ENCODE measurements around the gene SEPTIN1.

SEPTIN1 gene

DNA sequence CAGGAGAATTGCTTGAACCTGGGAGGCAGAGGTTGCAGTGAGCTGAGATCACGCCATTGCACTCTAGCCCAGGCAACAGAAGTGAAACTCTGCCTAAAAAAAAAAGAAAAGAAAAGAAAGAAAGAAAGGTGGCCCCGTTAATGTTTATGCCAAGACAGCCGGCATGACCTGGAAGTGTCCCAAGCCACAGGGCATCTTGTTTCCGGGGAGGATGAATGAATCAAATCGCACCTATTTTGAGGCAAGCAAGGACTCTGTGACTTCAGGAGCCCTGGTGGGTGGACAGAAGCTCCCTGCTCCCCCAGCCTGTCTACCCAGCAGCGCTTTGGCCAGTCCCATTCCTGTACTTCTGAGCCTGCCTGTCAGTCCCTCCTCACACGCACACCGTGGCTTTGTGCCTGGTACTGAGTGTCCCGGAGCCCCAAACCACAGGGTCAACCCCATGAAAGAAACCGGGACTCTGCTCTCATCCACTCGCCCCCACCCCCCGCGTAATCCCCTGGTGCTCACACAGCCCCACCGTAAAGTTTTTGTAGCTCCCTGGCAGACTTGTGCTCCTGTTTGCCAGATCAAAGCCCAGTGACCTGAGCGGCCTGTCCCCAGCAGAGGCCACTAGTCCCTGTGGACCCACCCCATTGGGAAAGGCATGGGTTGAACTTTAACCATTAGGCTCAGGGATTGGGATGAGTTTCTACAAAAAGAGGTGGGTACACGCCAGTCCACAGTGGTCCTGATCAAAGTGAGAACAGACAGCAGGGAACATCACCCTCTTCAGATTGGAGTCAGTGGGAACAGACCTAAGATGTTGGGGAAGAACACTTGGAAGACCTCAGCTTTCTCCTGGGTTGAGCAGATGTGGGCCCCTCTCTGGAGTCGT is 46.5 kb downstream of the SEPTIN1 start (continued):
- TF ChIP-seq OVOL3 (tag by site-specific recombination; IDR thresholded peaks at IDR 0.05) (no peak), ZNF335 (tag by site-specific recombination; conservative IDR thresholded peaks at IDR 0.05) (peak; percentile 88), ZNF10 (tag by site-specific recombination; IDR thresholded peaks at IDR 0.05) (no peak), ZBTB11 (tag by site-specific recombination; conservative IDR thresholded peaks at IDR 0.05; ENCODE audit: low read depth) (no peak), SP2 (tag by site-specific recombination; IDR thresholded peaks at IDR 0.05) (peak; percentile 18; the same call in 1 of the 2 replicates), PRDM10 (tag by site-specific recombination; IDR thresholded peaks at IDR 0.05) (peak; percentile 76), GLIS2 (tag by site-specific recombination; IDR thresholded peaks at IDR 0.05) (0 out of 2 replicates have a peak, but pooled peaks have one; percentile 13), ZNF600 (tag by site-specific recombination; IDR thresholded peaks at IDR 0.05) (peak; percentile 78), ZNF777 (tag by site-specific recombination; IDR thresholded peaks at IDR 0.05; ENCODE audit: borderline replicate concordance) (peak; percentile 51; the same call in 1 of the 2 replicates), PATZ1 (tag by site-specific recombination; IDR thresholded peaks at IDR 0.05) (peak; percentile 71; the same call in 1 of the 2 replicates), ZNF639 (tag by site-specific recombination; IDR thresholded peaks at IDR 0.05) (no peak), ZNF341 (tag by site-specific recombination; IDR thresholded peaks at IDR 0.05; ENCODE audit: low read depth) (no peak), ZNF366 (tag by site-specific recombination; conservative IDR thresholded peaks at IDR 0.05) (no peak), ZNF791 (tag by site-specific recombination; IDR thresholded peaks at IDR 0.05) (no peak), ZNF174 (tag by site-specific recombination; IDR thresholded peaks at IDR 0.05) (no peak), ZFP69B (tag by site-specific recombination; IDR thresholded peaks at IDR 0.05) (peak; percentile 56), ZNF626 (tag by site-specific recombination; IDR thresholded peaks at IDR 0.05) (no peak)
- TF ChIP-seq, protein P1, sequence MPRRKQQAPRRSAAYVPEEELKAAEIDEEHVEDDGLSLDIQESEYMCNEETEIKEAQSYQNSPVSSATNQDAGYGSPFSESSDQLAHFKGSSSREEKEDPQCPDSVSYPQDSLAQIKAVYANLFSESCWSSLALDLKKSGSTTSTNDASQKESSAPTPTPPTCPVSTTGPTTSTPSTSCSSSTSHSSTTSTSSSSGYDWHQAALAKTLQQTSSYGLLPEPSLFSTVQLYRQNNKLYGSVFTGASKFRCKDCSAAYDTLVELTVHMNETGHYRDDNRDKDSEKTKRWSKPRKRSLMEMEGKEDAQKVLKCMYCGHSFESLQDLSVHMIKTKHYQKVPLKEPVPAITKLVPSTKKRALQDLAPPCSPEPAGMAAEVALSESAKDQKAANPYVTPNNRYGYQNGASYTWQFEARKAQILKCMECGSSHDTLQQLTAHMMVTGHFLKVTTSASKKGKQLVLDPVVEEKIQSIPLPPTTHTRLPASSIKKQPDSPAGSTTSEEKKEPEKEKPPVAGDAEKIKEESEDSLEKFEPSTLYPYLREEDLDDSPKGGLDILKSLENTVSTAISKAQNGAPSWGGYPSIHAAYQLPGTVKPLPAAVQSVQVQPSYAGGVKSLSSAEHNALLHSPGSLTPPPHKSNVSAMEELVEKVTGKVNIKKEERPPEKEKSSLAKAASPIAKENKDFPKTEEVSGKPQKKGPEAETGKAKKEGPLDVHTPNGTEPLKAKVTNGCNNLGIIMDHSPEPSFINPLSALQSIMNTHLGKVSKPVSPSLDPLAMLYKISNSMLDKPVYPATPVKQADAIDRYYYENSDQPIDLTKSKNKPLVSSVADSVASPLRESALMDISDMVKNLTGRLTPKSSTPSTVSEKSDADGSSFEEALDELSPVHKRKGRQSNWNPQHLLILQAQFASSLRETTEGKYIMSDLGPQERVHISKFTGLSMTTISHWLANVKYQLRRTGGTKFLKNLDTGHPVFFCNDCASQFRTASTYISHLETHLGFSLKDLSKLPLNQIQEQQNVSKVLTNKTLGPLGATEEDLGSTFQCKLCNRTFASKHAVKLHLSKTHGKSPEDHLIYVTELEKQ (tag by site-specific recombination; IDR thresholded peaks at IDR 0.05; ENCODE audit: borderline replicate concordance) = no peak
- TF ChIP-seq, protein P2, sequence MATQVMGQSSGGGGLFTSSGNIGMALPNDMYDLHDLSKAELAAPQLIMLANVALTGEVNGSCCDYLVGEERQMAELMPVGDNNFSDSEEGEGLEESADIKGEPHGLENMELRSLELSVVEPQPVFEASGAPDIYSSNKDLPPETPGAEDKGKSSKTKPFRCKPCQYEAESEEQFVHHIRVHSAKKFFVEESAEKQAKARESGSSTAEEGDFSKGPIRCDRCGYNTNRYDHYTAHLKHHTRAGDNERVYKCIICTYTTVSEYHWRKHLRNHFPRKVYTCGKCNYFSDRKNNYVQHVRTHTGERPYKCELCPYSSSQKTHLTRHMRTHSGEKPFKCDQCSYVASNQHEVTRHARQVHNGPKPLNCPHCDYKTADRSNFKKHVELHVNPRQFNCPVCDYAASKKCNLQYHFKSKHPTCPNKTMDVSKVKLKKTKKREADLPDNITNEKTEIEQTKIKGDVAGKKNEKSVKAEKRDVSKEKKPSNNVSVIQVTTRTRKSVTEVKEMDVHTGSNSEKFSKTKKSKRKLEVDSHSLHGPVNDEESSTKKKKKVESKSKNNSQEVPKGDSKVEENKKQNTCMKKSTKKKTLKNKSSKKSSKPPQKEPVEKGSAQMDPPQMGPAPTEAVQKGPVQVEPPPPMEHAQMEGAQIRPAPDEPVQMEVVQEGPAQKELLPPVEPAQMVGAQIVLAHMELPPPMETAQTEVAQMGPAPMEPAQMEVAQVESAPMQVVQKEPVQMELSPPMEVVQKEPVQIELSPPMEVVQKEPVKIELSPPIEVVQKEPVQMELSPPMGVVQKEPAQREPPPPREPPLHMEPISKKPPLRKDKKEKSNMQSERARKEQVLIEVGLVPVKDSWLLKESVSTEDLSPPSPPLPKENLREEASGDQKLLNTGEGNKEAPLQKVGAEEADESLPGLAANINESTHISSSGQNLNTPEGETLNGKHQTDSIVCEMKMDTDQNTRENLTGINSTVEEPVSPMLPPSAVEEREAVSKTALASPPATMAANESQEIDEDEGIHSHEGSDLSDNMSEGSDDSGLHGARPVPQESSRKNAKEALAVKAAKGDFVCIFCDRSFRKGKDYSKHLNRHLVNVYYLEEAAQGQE (tag by site-specific recombination; IDR thresholded peaks at IDR 0.05) = no peak

All from HEK293 (cell line).